Measurements from ENCODE around the gene KSR2. TPM values are rescaled to one million over a fixed set of nuclear protein-coding genes. Genes with fewer than 3 reads are reported as not detected.

The KSR2 gene
- total and polyA plus RNA-seq, 10 of the 15 experiments (the other 5 are each of a cell fraction or from before 2014, with no cell fraction given), result under 0.01 to 1.5 (median 0.01) TPM; not detected in 3

GRCh38 chr12:117884161-117884560 lies 84.6 kb downstream of the KSR2 start:
- no peaks in the 10 kb centered on the region for H3K36me3 ChIP-seq (ENCODE audit: control insufficient read depth in 2 of 2, insufficient read depth in 2 of 2, low read length in 1 of 2)
- no peak overlapping the region for H3K27ac ChIP-seq (ENCODE audit: control insufficient read depth, insufficient read depth)
- FAIRE-seq (no peak), DNase-seq (ENCODE audit: low read depth, low spot score) (no peak), ATAC-seq (no peak)
- BruUV-seq (replicated peaks), result no TSS peak
- no peaks in the 10 kb centered on the region for H4K20me1 ChIP-seq (ENCODE audit: control insufficient read depth, insufficient read depth)
- no peak overlapping the region for H3K9ac ChIP-seq (ENCODE audit: control insufficient read depth, insufficient read depth, low read length)
- H3K79me2 ChIP-seq (ENCODE audit: control insufficient read depth, insufficient read depth, low read length), result no peaks in the 10 kb centered on the region
- H3K4me2 ChIP-seq (ENCODE audit: control insufficient read depth, insufficient read depth), result no peak overlapping the region
- H3K4me3 ChIP-seq, result no peak overlapping the region
- H3K27me3 ChIP-seq (replicated peaks in 1 of 2; ENCODE audit: control insufficient read depth in 2 of 2, insufficient read depth in 2 of 2, low read length in 1 of 2), result no peaks in the 10 kb centered on the region
- ChIA-PET POLR2A (interaction anchor here (0.6 to 0.9 kb wide), 2 partner anchors 179 to 180 kb away, joined by 3 to 4 read pairs; no protein-coding TSS in a partner anchor), RAD21 (ENCODE audit: unreplicated experiment) (interaction anchor here (1.0 to 1.1 kb wide), 2 partner anchors 9 to 150 kb away, joined by 3 read pairs; no protein-coding TSS in a partner anchor), CTCF (interaction anchor here (2.2 kb wide), 1 partner anchor 9 kb away, joined by 6 read pairs; no protein-coding TSS in a partner anchor), SMC1A (ENCODE audit: uncharacterized antibody, unreplicated experiment) (interaction anchor here (2.1 kb wide), 2 partner anchors 9 to 170 kb away, joined by 5 to 10 read pairs; no protein-coding TSS in a partner anchor)
- H2AFZ ChIP-seq (ENCODE audit: control insufficient read depth, low read depth, low read length), result no peak overlapping the region
- no peak for TF ChIP-seq EGR1 (IDR thresholded peaks at IDR 0.05; ENCODE audit: borderline replicate concordance in 1 of 2, low read depth in 2 of 2, low read length in 2 of 2)
- TF ChIP-seq BCL11A (IDR thresholded peaks at IDR 0.05; ENCODE audit: low read depth, low read length), result no peak
- TF ChIP-seq MXI1 (IDR thresholded peaks at IDR 0.05; ENCODE audit: low read depth, low read length), result no peak
- no peak for TF ChIP-seq NBN (IDR thresholded peaks at IDR 0.05)
- intact Hi-C loops (cut with micrococcal nuclease; ENCODE audit: unreplicated experiment) (no loop called here), in situ Hi-C loops (cut with MboI) (no loop called here)
- 37% methylated on average over 3 of the region's 3 CpGs for WGBS (ENCODE audit: insufficient coverage, insufficient replicate concordance, low lambda C conversion rate, missing lambda C conversion rate)
- H3K9me3 ChIP-seq (replicated peaks; ENCODE audit: control insufficient read depth, insufficient read depth, low read length), result no peaks in the 10 kb centered on the region; the same call in 2 of the 3 replicates
- H3K4me1 ChIP-seq (ENCODE audit: control insufficient read depth, insufficient read depth, low read length), result peaks cover 8% of the 10 kb centered on the region

- no peak overlapping the region for H3K9ac ChIP-seq (ENCODE audit: control insufficient read depth, insufficient read depth, low read length)
- H2AFZ ChIP-seq (ENCODE audit: control insufficient read depth, low read depth, low read length), result no peak overlapping the region
- FAIRE-seq (no peak), DNase-seq (ENCODE audit: low read depth, low spot score) (no peak), ATAC-seq (no peak)
- H3K9me3 ChIP-seq (replicated peaks; ENCODE audit: control insufficient read depth, insufficient read depth, low read length), result no peaks in the 10 kb centered on the region; the same call in 2 of the 3 replicates
- H3K36me3 ChIP-seq (ENCODE audit: control insufficient read depth in 2 of 2, insufficient read depth in 2 of 2, low read length in 1 of 2), result no peaks in the 10 kb centered on the region
- intact Hi-C loops (cut with micrococcal nuclease; ENCODE audit: unreplicated experiment) (no loop called here), in situ Hi-C loops (cut with MboI) (no loop called here)
- no peak overlapping the region for H3K4me2 ChIP-seq (ENCODE audit: control insufficient read depth, insufficient read depth)
- H4K20me1 ChIP-seq (ENCODE audit: control insufficient read depth, insufficient read depth), result no peaks in the 10 kb centered on the region
- POLR2A ChIA-PET, result no interaction called here
- no peaks in the 10 kb centered on the region for H3K79me2 ChIP-seq (ENCODE audit: control insufficient read depth, insufficient read depth, low read length)
- H3K4me3 ChIP-seq, result no peak overlapping the region
- SMC1A ChIA-PET (ENCODE audit: uncharacterized antibody, unreplicated experiment), result interaction anchor here (2.1 kb wide), 2 partner anchors 8 to 172 kb away, joined by 5 to 10 read pairs; no protein-coding TSS in a partner anchor
- CTCF ChIA-PET, result interaction anchor here (2.2 kb wide), 1 partner anchor 8 kb away, joined by 6 read pairs; no protein-coding TSS in a partner anchor
- H3K27me3 ChIP-seq (replicated peaks in 1 of 2; ENCODE audit: control insufficient read depth in 2 of 2, insufficient read depth in 2 of 2, low read length in 1 of 2), result no peaks in the 10 kb centered on the region
- no TSS peak for BruUV-seq (replicated peaks)
- H3K4me1 ChIP-seq (ENCODE audit: control insufficient read depth, insufficient read depth, low read length), result peaks cover 4% of the 10 kb centered on the region; the same call in 1 of the 2 replicates
- RAD21 ChIA-PET (ENCODE audit: unreplicated experiment), result no interaction called here
- no peak overlapping the region for H3K27ac ChIP-seq (ENCODE audit: control insufficient read depth, insufficient read depth)
- no peak for TF ChIP-seq POLR2AphosphoS5 (IDR thresholded peaks at IDR 0.05; ENCODE audit: low read length)
- TF ChIP-seq HDGF (IDR thresholded peaks at IDR 0.05), result no peak
- no peak for TF ChIP-seq RFX5 (IDR thresholded peaks at IDR 0.05; ENCODE audit: low read depth, low read length)
- no peak for TF ChIP-seq TAF1 (IDR thresholded peaks at IDR 0.05; ENCODE audit: borderline replicate concordance, low read depth, low read length)
- no peak for TF ChIP-seq CUX1 (IDR thresholded peaks at IDR 0.05; ENCODE audit: insufficient replicate concordance, low read depth, low read length)
- TF ChIP-seq NR2F1 (conservative IDR thresholded peaks at IDR 0.05), result no peak
- no peak for TF ChIP-seq MEF2A (IDR thresholded peaks at IDR 0.05; ENCODE audit: insufficient read depth, low read depth, low read length)
- TF ChIP-seq RUNX3 (IDR thresholded peaks at IDR 0.05; ENCODE audit: low read length), result no peak
- TF ChIP-seq NR2C2 (IDR thresholded peaks at IDR 0.05; ENCODE audit: borderline replicate concordance, control insufficient read depth, insufficient read length, low read depth), result no peak
- TF ChIP-seq ZNF274 (IDR thresholded peaks at IDR 0.05; ENCODE audit: insufficient read depth, insufficient read length), result no peak
Measured at GRCh38 chr12:117882603-117883184, 86.1 kb downstream of the KSR2 start.

Measured in GM12878 (cell line).